HG03196 (cell line): Measurements from ENCODE around the gene PCBP3.
"Not testable (repeated sequence)": the region's sequence is repeated elsewhere in the genome, so short reads cannot be mapped to it uniquely, and the experiment has no call there.

ENCODE experiments used
- ATAC-seq: cut with Tn5 transposase; IDR thresholded peaks from one replicate; pipeline ENCODE4 v1.9.1; 2021; ENCODE audit not compliant: unreplicated experiment

Gene PCBP3

DNA sequence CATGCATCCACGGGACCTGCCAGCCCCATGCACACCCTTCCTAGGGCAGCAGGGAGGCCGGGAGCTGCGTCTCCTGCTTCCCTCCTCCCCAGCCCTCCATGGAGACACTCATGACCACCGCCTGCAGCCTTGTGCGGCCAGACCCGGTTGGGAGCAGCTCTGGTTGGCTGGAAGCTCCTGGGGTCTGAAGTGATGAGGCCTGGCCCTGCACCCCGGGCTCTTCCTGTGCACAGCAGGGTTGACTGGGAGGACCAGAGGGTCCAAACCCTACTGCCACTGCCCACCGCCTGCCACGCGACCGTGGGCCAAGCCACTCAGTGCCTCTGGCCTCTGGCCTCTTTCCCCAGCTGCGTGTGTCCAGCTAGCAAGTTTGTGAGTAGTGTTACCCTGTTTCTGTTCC, 226.9 kb downstream of the PCBP3 start:
- ATAC-seq = no peak

DNA sequence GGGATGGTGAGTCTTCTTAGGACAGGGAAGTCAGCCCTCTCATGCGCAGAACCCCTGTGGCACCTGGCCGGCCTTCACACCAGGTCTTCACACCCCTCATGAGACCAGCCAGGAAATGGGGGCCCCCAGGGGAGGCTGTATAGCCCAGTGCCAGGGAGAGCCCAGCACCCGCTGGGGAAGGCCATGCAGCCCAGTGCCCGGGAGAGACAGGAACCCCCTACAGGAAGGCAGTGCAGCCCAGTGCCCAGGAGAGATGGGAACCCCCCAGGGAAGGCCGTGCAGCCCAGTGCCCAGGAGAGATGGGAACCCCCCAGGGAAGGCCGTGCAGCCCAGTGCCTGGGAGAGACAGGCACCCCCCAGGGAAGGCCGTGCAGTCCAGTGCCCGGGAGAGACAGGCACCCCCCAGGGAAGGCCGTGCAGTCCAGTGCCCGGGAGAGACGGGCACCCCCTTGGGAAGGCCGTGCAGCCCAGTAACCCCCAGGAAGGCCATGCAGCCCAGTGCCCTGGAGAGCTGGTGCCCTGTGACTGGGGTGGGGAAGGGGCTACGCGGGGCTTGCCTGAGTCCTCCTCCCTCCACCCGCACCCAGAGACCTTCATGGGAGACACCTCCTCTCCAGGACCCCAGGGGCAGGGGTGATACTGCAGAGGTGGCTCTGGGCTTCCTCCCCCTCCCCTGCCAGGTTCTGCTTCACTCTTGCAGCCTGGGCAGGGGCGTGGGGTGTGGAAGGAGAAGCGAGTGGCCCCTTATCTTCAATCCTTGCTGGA, 227.5 kb downstream of the PCBP3 start:
- ATAC-seq = no peak

DNA sequence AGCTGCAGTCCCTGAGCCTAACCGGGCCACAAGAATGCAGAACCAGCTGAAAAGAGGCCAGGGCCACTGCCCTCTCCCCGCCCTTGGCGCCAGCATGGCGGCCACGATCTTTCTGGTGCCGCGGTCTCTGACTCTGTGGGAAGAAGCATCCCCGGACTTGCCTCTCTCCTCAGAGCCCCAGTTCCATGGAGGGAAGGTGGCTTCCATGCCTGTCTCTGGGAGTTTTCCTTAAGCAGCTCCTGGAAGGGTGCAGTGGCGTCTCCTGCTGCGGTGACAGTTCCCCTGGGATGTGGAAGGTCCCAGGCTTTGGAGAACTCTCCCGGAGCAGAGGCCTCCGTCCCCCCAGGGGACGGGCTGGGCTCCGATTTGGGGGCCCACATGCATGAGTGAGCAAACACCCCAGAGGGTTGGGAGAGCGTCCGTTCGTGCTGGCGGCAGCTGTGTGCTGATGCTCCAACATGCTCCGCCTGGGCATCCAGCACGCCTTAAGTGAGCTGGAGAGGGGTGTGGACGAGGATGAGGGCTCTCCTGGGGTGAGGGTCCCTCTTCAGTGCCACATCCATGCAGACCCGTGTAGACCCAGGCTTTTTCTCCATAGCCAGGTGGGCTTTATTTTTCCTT, 228.2 kb downstream of the PCBP3 start:
- ATAC-seq = no peak

DNA sequence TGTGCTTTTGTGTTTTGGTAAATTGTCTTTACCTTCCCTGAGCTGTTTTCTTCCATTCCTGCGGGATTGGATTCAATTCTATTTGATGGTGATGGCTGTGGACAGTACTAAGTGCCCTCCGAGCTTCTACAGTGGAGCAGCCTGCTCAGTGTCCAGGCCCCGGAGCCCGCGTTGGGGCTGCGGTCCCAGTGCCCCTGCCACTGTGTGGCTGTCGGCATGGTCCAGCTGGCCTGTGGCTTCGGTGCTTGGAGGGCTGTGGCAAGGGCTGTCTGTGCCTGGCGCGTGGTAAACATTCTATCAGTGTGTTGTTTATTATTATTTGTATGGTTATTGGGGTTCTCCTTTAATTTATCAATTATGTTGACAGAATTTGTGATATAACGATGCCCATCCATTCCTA, 228.9 kb downstream of the PCBP3 start:
- no peak for ATAC-seq

DNA sequence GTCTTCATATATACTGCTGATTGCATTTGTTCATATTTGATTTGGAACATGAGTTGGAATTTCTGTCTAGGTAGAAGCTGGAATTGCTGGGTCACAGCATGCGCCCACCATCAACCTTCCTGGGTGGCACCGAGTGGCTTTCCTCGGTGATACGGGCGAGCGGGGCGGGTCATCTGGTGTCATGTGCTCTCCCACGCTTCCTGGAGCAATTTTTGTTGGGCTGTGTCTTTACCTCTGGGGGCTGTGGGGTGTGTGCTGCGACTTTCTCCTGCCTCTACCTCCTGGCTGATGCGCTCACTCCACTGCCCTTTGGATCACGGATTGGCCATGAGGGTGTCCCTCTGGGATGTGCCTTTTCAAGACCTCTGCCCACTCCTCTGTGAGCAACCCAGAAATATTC, 229.4 kb downstream of the PCBP3 start:
- ATAC-seq = no peak

DNA sequence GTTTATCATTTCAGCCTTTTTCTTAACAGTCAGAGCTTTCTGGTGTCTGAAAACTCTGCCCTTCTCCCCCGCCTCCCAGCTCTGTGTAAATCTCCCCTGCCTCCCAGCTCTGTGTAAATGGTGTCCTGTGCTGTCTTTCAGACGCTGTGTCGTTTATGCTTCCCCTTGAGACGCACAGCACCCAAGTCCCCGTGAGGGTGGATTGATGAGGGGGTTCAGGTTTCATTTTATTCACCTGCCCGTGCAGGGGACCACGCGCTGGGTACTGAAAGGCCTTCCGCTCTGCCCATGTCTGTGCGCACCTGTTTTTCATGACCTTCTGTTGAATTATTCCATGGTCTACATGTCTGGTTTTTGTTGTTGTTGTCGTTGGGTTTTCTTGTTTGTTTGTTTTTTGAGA, 229.9 kb downstream of the PCBP3 start:
- no peak for ATAC-seq

DNA sequence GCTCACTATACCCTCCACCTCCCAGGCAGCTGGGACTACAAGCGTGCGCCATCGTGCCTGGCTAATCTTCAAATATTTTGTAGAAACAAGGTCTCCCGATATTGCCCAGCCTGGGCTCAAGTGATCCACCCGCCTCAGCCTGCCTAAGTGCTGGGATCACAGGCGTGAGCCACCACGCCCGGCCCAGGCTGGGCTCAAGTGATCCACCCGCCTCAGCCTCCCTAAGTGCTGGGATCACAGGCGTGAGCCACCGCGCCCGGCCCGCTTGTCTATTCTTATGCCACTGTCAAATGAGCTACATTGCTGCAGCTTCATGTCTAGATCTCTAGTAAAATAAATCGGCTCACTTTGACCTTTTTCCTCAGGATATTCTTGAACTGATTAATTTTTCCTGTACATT, 230.3 kb downstream of the PCBP3 start:
- ATAC-seq = no peak

DNA sequence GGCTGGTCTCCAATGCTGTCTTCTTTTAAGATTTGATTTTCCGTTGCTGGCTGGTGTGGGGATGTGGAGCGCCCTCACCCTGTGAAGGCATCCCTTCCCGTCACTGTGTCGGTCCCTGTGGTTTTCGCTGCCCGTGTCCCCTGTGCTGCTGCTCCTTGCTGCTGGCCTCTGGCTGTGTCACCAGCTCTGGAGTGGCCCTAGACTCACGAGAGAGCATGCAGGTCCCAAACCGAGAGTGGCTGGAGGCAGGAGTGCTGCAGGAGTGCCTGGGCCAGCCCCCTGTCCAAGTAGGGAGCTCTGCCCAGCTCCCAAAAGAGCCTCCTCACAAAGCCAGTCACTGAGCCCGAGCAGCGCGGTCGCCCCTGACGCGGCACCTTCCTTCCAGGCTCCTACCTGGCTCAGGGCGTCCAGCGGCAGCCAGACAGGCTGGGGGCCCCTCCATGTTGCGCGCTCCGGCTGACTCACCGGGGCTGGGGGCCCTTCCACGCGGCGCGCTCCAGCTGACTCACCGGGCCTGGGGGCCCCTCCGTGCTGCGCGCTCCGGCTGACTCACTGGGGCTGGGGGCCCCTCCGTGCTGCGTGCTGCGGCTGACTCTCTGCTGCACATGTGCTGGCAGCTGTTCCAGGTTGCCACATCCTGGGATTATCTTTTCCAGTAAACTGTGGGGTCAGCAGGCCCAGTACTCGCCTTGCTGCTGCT, 231.3 kb downstream of the PCBP3 start:
- no peak for ATAC-seq

DNA sequence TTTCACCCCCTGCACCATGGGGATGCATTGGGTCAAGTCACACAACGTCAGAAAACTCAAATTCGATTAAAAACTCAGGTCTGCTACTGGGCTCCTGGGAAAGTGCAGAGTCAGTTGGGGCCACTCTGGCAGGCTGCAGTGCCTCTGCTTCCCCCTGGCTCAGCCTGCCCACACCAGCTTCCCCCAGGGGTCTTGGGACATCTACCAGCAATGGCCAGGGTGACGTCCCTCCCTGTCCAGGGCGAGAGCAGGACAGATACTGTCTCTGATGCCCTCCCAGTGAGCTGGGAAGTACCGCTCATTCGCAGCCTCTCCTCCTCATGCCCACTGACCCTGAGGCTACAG, 231.9 kb downstream of the PCBP3 start:
- no peak for ATAC-seq

DNA sequence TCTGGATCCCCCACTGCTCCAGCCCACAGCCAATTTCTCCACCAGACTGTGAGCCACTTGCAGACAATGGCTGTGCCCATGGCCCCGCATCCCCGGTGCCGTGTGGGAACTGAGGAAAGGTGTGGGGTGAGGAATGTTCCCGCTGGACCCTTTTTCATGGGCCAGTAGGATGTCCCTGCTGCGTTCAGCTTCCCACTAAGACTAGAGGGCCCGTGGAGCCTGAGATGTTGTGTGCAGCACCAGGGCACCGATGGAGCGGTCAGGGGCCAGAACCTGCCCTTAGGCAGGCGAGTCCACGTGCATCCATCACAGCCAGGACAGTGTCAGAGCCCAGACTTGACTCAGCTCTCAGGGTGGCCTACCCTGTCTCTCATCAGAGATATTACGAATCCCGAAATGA, 232.4 kb downstream of the PCBP3 start:
- ATAC-seq = no peak

DNA sequence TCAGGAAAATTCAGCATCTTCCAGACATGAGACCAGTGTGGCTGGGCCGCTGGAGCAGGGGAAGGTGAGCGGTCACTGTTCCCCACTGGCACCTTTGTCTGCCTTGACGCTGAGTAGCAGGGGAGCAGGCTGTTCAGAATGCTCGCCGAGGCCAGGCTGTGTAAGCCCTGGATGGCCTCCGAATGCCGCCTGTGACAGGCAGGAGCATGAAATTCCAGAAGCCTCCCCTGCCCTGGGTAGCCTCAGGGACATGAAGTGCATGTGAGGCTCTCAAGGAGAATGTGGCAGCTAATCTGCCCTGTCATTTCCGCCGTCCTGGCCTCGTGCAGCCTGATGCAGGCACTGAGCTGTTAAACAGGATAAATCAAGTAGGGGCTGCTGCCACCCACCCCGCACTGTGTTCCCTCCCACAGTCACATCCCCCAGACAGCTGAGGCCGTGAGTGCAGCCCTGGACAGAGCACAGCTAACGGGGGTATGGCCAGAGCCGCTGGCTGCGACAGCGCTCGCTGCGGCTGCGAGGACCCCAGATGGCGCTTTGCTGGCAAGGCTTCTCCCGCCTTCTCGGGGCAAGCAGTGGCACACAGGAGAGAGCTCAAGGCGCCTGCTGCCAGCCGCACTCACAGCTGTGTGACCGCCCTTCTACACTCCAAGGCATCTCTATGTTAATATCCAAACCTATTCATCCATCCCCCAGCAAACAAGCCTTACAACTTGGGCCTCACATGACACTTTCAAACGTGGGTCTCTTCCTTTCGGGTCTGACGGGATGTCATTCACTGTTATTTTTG, 233.1 kb downstream of the PCBP3 start:
- no peak for ATAC-seq

DNA sequence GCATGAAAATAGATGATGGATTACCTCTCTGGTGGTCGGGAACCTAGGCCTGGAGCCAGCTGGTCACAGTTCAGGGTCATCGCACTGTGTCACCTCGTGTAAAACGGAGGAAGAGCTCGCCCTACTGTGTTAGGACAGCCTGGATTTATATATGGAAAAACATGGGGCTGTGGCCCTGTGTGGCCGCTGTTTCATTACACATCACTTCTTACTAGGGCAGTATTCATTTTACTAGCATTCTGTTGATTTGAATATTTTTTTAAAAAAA, 233.6 kb downstream of the PCBP3 start:
- no peak for ATAC-seq

DNA sequence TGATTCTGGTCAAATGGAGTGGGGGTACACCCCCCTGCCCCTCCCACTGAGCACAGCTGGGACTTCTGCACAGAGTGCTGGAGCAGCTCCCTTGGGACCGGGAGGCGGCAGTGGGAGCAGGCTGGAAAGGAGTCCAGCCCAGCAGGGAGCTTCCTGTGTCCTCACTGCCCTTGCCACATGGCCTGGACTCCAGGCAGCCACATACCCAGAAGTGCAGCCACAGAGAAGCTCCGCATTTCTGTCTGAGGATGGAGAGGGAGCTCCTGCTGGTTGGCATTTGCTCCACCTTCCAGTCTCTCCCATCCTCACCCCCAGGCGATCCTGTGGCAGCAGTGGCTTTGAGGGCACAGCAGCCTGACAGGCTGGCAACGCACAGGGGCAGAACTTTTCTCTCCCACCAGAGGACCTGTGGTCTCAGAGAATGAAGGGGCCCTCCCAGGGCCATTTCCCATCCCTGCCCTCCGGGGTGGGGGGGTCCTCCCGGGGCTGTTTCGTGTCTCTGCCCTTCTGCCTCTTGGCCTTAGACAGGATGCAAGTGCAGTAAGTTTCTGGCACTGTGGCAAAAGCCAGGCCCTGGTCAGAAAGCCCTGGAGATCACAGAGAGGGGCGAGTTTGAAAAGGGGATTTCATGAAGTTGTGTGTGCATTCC, 234.4 kb downstream of the PCBP3 start:
- ATAC-seq = no peak

DNA sequence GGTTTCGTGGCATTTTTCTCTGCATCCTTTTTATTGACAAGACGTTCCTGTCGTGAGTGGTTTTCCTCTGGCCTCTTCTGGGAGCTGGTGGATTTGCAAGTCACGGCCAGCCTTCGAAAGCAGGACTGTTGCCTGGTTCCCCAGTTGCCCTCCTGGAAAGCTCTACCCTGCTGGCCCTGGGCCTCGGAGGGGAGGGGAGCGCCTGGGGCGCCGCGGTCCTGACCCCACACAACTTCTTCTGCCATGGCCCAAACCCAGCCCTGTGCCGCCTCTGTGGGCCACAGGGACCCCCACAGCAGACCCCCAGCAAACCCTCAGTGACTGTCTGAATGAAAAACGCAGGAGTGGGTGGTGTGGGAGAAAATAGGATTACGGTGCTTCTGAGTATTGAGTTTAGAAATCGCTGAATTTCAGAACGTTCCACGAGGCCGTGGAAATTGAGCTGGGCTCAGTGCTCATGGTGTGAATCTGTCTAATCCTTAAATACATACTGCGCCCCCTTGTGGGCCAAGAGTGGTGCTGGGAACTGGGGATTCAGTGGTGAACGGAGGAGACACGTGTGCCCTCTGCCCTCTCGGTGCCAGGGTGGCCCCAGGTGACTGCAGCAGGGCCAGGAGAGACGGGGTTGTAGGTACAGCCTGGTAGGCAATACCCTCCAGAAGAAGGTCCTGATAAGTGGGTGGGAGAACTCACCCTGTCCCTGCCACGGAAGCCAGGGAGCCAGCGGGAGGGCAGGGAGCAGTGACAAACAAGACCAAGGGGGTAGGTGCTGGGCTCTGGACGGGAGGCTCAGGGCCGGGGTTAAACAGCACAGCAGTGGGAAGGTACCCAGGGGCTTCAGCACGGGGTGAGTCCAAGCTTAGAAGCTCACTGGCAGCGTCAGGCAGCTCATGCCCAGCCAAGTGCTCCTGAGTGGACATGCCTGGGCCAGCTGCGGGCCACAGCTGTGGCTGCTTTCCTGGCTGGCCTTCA, 236.9 kb downstream of the PCBP3 start:
- ATAC-seq = no peak

DNA sequence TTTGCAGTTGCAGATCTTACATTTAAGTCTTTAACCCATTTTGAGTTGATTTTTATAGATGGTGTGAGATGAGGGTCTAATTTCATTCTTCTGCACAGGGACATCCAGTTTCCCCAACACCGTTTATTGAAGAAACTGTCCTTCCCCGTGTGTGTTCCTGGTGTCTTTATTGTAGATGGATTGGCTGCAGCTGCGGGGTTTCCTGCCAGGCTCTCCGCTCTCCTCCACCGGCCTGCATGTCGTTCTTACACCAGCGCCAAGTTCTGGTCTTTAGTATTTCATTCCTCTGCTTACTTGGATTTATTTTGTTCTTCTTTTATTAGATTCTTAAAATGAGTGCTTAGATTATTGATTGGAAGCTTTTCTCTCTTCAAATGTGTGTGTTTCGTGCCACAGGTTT, 239.1 kb downstream of the PCBP3 start:
- no peak for ATAC-seq

DNA sequence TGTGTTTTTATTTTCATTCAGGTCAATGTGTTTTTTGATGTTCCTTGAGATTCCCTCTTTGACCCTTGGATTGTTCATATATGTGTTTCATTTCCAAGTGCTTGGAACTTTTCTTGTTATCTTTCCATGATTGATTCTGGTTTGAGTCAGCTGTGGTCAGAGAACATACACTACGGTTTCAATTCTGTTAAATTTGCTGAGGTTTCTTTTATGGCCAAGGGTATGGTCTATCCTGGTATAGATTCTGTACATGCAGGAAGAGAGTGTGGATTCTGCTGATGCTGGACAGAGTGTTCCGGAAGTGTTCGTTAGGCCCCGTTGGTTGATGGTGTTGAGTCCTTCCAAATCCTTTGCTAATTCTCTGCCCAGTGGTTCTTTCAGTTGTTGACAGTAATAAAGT, 239.6 kb downstream of the PCBP3 start:
- ATAC-seq = no peak

DNA sequence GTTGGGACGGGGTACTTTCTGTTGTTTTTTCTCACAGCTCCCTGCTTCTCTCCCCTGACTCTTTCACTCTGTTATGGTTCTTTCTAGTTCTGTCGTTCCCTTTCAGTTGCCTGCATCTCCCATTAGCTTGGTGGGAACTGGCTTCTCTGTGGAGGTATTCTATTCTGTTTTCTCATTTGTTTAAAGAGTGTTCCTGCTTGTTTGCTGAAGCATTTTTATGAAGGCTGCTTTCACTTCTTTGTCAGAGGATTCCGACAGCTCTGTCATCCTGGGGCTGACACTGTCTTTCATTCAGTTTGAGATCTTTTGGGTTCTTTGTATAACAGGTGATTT, 242.0 kb downstream of the PCBP3 start:
- no peak for ATAC-seq

DNA sequence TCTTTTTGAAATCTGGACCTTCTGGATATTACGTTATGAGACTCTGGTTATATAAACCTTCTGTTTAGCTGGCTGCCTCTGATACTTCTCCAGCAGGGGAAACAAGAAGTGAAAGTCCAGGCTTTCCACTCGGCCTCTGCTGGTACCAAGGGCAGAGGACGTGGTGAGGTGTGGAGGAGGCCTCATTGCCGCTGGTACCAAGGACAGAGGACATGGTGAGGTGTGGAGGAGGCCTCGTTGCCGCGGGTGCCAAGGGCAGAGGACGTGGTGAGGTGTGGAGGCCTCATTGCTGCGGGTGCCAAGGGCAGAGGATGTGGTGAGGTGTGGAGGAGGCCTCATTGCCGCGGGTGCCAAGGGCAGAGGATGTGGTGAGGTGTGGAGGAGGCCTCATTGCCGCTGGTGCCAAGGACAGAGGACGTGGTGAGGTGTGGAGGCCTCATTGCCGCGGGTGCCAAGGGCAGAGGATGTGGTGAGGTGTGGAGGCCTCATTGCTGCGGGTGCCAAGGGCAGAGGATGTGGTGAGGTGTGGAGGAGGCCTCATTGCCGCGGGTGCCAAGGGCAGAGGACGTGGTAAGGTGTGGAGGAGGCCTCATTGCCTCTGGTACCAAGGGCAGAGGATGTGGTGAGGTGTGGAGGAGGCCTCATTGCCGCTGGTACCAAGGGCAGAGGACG, 242.5 kb downstream of the PCBP3 start:
- not testable (repeated sequence) for ATAC-seq

DNA sequence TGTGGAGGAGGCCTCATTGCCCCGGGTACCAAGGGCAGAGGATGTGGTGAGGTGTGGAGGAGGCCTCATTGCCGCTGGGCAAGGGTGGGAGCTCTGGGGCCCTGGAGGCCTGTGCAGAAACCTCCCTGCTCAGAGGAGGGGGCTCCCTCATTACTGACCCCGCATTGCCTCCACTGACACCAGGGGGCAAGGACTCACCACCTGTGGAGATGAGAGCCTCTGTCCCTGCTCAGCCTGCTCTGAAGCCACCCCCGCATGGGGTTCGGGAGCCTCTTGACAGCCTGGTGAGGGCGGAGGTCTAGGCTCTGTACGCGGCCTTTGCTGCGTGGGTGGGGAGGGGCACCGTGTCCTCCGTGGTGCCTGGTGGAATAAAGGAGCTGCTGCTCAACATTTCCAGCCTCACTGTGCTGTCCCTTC, 243.1 kb downstream of the PCBP3 start:
- ATAC-seq = no peak

DNA sequence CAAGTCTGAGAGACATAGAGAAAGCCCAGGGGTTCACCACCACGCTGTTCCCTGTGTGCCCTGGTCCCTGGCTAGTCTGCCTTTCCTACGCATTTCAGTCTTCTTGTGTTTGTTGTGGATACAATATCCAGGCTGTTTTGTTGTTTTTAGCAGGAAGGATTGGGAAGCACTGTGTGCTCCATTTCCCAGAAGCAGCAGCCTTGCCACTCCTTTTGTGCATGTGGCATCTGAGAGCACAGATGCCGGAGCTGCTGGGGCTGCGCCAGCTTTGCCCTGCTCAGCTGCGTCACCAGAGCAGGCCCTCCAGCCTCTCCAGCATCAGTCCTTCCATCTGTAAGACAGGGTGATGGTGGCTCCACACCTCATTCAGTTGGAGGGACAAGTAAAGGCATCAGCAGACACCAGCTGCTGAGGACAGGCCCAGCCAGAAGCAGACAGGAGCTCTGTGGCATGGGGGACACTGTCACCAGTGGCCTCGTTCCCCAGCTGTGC, 243.6 kb downstream of the PCBP3 start:
- ATAC-seq = no peak
